GM04503 (cell line): ENCODE measurements around the gene FYN.

ENCODE experiments used
- DNase-seq: peaks from one replicate; pipeline ENCODE4 v3.0.0-alpha.2; 2012; ENCODE audit warnings: low read depth

FYN gene

GRCh38 chr6:111679126-111679858 lies 194.0 kb downstream of the FYN start:
- no peak for DNase-seq

DNA sequence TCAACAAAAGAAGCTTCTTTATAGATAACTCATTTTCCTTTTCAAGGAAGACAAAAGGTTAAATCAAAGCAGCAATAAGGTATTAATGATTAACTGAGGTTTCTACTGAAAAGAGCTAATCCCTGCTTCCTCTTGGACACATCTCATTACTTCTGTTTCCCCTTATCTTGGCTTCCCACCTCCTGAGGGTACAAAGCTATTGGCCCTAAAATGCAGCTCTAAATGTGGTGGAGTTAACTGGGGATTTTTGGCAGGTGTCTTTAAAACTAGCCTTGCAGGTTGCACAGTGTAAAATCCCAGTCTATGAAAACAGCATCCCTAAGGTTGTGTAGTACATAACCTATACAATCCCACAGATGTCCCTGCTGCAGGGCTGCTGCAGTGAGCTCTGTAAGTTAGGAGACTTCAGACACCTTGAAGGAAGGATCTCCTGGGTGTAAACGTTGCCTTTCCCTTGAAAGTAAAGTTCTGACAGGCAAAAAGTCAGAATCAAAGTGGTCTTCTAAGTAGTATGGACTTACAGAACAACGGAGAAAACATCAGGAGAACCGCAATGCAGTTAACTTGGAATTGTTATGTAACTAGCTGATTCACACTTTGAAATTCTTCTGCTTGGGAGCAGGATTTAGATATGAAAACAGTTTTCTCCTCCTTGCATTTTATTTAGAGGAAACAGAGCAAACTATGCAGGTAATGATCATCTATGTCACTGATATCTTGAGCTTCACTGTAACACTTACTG lies 195.8 kb downstream of the FYN start:
- no peak for DNase-seq

GRCh38 chr6:111676383-111676782 lies 196.9 kb downstream of the FYN start:
- DNase-seq: no peak

GRCh38 chr6:111674883-111675282 lies 198.4 kb downstream of the FYN start:
- no peak for DNase-seq

GRCh38 chr6:111674413-111674812 lies 198.8 kb downstream of the FYN start:
- no peak for DNase-seq

DNA sequence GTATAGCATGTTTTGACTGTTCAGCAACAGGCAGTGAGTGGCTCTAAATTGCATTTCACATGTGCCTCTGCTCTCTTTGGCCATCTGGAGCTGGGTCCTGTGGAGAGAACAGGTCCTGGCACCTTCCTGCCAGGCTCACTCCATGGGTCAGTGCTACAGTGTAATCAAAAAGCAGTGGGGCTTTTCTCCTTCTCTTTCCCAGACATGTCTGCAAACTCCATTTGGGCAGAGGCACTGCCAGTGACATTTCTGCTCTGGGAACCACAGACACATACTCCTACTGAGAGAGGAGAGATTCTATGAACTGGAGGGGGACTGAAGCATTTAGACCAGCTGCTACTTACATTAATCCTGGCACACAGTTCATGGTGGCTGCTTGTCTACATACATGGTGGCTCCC lies 199.3 kb downstream of the FYN start:
- DNase-seq: no peak

GRCh38 chr6:111673532-111673931 lies 199.7 kb downstream of the FYN start:
- DNase-seq: no peak

DNA sequence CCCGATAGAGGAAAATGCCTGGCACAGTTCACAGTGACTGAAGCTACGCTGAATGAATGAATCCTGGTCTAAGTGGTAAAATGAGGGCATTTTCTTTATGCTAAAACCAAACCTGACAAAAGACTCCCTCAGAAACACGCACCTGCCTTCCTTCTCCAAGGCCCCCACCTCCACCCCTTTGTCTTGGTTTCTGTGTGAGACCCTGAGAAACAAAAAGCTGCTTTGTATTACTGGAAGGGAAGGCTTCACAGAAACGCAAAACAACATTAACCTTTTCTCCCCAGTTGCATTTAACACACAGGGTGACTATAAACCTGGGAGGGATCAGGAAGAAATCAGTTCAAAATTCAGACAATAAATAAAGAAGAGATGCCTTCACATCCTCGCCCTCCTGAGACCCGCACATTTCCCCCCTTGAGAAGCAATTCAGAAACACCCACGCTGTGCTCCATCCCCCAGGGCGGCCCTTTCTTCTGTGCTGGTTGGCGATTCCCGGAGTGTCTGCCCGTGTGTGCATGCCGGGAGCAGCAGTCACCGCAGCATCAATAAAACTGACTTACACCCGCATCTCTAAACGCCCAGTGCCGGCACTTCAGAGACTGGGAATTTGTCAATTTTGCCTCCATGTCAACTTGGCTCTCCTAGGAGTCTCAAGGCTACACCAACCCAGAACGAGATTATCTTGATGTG lies 200.3 kb downstream of the FYN start:
- DNase-seq: no peak

- DNase-seq: no peak
Observed at GRCh38 chr6:111669326-111669725, 203.9 kb downstream of the FYN start.

DNA sequence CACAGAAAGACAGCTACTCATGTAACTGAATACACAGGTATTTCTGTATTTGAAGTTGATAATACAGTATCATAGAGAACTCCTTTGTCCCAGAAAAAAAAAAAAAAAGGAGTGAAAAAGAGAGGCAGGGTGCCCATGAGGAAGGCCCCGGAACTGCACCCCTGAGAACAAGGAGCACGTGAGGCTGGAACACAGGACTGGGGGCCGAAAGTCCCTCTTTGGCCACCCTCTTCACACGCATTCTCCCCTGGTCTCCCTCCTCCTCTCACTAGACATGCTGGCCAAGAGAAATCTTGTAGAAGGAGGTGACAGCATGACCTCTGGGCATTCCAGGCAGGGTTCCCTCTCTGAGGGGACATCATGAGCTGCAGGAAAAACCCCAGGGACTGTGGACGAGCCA lies 204.8 kb downstream of the FYN start:
- no peak for DNase-seq

DNA sequence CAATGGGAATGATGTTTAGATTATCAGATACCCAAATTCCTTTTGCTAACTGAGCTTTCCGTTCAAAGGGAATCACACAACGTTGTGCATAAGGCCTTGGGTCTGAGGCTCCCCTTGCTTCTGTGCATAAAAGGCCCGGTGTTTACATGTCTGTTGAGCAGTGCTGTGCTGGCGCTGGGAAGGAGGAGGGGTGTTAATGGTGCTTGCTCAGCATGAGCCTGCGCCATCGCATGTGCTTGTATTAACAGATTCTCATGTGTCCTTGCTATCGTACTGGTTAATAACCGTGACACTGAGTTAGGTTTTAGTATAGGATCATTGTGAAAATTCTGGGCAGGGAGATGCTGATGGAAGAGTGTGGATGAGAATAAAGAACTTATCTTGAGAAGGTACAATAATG lies 205.3 kb downstream of the FYN start:
- DNase-seq: no peak

DNA sequence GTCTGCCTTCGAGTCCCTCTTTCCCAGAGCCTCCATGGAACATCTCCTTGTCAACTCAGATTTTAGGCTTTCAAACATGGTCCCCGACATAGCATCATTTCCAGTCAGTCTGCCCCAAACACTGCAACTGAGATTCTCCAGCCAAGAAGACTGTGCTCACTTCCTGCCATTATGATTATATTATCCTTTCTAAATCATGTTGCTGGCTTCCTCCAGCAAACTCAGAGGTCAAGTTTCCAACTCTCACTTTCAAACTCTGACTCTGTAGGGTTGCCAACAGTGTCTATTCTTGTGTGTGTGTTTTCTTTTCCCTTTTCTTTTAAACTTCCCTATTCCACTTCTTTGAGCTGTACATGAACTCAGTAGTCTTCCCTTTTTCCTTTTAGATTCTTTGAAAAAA lies 206.4 kb downstream of the FYN start:
- no peak for DNase-seq

DNA sequence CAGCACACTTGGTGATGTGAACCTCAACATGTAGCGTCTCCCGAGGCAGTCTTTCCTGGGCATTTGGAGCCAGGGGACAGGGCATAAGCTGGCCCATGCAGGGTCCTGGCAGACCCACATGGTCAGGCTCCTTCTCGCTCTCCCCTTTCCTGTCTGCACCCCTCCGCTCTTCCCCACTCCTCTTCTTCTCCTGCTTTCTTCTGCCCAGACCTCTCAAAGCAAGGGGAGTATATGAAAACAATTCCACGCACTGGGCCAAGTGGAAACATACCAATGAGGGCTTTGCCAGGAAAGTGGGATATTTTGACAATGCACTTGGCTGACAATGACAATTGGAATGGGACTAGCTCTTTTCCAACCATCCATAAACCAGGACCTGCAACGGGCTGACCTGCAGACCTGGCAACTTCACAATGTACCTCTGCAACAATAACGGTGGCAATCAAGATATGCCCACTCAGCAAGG lies 208.7 kb downstream of the FYN start:
- no peak for DNase-seq

GRCh38 chr6:111663692-111664564 lies 209.3 kb downstream of the FYN start:
- peak; percentile 65 for DNase-seq

DNA sequence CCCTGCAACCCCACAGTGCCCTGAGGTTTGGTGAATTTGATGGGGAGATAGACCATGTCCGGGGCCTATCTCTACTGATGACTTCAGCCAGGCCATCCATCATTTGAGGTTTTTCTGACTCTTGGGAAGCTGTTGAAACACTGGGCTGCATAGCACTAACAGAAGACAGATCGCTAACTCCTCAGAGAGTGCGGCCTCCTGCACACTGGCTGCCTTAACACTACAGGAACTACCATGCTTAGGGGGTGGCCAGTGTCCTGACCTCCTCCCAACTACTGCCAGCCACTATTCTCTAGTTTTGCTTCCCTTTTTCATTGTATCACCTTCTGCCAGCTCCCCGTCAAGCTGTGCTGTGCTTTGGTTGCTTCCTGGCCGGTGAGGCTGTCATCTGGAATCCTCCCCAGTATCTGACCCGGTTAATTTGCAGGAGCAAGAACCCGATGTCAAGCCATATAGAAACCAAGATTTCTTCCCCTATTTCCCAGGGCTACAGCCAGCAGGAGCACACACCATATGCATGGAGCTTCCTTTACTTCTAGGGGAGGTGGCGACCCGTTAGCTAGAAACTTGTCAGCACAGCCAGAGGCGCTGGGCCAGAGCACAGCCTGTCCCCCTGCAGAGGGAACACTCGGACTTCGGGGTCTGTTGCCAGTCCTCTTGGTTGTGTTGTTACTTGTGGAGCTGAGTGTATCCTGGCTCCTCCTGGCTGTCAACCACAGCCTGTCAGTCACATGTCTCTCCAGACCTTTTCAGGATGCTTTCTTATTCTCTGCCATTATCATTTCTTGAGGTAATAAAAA lies 210.3 kb downstream of the FYN start:
- no peak for DNase-seq

DNA sequence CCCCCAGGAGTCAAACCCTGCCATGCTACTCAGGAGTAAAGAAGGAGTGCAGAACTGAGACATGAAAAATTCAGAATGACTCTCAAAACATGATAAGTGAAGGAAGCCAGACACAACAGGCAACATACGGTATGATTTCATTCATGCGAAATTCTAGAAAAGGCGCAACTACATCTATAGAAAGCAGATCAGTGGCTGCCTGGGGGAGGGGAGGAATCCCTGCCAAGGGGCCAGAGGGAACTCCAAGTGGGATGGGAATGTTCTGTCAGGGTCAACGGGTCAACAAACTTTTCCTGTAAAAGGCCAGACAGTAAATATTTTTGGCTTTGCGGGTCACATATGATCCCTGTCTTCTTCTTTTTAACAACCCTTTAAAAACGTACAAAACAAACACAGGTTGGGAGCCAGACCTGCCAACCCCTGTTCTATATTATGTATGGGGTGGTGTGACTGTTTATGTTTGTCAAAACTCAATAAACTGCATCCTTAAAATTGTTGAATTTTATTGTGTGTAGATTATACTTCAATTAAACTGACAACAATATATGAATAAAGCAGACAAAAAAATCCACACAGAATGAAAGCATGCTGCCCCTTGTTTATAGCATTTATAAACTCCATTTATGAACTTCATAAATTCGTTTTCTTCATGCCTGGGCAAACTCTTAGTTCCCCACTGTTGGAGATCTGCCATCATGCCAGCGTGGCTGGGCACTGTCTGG lies 211.0 kb downstream of the FYN start:
- no peak for DNase-seq

DNA sequence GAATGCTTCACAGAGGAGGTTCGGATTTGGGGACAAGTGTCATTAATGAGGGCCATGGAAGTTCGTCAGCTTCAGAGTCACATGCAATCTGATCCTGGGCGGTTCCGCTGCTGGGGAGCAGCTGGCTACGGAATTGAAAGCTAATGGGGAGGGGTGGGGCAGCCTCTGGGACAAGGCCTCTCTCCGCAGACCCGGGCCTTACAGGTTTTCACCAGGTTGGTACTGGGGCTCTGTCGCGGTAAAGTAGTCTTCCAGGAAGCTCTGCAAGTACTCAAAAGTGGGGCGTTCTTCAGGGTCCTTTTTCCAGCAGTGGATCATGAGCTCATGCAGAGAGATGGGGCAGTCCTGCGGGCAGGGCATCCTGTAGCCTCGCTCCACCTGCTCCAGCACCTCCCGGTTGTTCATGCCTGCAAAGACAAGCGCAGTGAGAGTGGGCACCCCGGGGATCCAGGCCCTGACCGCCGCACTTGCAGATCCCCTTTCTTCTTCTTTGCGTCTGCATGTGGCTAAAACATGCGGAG lies 211.7 kb downstream of the FYN start:
- DNase-seq: no peak

DNA sequence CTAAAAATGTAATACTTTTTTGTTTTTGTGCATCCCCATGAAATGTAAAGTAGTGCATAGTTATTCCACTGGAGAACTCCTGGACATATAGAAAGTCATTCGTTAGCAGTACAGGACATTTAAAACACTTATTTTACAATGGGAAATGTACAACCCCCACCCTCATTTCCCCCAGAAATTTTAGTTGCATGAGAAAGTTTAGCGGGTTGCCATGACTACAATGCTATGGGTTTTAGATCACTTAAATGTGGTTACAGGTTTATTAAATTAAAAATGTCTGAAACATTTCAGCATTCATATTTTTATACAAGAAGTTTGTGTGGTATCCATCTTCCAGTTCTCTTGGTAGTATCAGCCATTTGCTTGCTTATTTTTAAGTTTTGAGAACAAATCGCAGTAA lies 212.7 kb downstream of the FYN start:
- DNase-seq: no peak

DNA sequence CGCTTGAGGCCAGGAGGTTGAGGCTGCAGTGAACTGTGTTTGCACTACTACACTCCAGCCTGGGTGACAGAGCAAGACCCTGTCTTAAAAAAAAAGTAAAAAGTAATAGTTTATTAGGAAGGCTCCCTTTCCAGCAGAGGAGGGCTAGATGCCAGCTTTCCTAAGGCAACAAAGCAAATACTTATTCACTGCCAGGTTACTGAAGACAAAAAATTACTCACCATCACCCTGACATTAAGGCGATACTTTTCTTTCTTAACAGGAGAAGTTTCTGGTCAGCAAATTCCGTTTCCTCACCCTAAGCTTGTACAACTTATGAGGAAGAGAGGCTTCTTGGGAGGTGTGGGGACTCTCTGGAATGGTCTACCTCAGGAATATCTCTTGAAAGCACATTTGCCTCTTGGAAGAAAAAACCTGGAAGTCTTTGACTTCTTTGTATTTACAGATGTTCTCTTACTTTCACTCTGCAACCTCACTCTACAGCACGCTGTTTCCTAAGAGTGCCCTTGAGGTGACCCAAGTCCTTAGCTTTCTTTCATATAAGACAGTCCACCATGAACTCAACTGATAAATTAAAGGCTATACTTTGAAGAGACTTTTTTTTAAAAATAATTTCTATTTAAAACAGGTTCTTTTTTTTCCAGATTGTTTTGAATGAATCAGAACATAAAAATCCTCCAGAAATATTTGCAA lies 214.6 kb downstream of the FYN start:
- DNase-seq: peak; percentile 32

DNA sequence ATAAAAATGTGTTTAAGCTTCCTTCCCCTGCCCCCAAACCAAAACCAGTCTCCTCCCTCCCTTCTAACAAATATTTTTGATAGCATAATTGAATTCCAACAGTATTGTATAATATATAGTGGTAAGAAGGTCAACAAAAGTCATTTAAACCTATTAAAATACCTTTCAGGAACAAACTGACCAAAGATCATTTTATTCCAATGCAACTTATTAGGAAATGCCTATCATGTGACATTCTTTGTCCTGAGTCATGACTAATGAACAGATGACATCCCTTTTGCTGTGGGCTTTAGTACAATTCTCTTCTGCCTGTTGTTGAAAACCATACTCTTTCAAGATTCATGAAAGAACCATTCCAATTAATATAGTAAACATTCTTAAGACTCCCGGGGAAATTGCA lies 216.1 kb downstream of the FYN start:
- peak; percentile 70 for DNase-seq
